Measurements from ENCODE around the gene ATP6V0C.

Gene ATP6V0C

DNA sequence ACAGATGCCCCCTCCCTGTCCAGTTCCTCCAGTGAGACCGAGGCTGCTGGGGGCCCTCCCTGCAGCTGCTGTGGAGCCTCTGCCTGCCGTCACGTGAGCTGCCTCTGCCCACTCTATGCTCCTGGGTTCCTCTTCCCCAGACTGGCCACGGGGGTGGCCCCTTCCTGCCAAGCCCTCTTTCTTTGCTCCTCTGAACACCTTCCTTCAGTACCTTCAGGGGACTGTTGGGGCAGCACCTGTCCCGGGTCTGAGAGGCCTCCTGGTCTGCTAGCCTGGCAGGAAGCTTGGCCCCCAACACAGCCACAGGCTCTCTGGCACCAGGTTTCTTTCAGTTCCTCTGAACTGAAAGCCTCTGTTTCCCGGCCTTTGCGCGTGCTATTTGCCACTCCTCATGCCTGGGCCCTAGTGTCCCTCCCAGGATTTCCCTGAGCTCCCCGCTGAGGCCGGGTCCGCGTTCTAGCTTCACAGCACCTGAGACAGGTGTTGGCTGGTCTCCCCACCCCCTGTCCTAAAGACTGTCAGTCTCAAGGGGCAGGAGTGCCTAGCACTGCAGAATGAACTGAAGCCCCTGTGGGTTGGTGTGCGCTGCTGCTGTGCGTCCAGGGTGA is 6.6 kb upstream of the ATP6V0C start:
- H3K79me2 ChIP-seq (ENCODE audit: insufficient read depth, low read depth) = no peaks in the 10 kb centered on the region
- TF ChIP-seq, protein P1, sequence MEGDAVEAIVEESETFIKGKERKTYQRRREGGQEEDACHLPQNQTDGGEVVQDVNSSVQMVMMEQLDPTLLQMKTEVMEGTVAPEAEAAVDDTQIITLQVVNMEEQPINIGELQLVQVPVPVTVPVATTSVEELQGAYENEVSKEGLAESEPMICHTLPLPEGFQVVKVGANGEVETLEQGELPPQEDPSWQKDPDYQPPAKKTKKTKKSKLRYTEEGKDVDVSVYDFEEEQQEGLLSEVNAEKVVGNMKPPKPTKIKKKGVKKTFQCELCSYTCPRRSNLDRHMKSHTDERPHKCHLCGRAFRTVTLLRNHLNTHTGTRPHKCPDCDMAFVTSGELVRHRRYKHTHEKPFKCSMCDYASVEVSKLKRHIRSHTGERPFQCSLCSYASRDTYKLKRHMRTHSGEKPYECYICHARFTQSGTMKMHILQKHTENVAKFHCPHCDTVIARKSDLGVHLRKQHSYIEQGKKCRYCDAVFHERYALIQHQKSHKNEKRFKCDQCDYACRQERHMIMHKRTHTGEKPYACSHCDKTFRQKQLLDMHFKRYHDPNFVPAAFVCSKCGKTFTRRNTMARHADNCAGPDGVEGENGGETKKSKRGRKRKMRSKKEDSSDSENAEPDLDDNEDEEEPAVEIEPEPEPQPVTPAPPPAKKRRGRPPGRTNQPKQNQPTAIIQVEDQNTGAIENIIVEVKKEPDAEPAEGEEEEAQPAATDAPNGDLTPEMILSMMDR (conservative IDR thresholded peaks at IDR 0.05; ENCODE audit: low read depth, low read length) = no peak
- no peaks in the 10 kb centered on the region for H4K20me1 ChIP-seq (ENCODE audit: insufficient read depth)
- H3K36me3 ChIP-seq (ENCODE audit: insufficient read depth) = no peaks in the 10 kb centered on the region
- no peak overlapping the region for H3K9ac ChIP-seq
- H3K4me3 ChIP-seq (IDR thresholded peaks at IDR 0.05; ENCODE audit: insufficient read depth, low read depth, low read length) = no peak overlapping the region
- H3K4me1 ChIP-seq (ENCODE audit: low read depth, poor library complexity, severe bottlenecking) = peaks cover 20% of the 10 kb centered on the region
- H3K27me3 ChIP-seq (ENCODE audit: insufficient read depth, low read depth) = no peaks in the 10 kb centered on the region
- no peak overlapping the region for H3K27ac ChIP-seq
- H3K4me2 ChIP-seq = no peak overlapping the region
- H2AFZ ChIP-seq (ENCODE audit: low read depth) = no peak overlapping the region

- TF ChIP-seq, protein P1 (conservative IDR thresholded peaks at IDR 0.05; ENCODE audit: low read depth, low read length) = no peak
- Histone ChIP-seq H3K9ac (no peak overlapping the region), H4K20me1 (ENCODE audit: insufficient read depth) (no peaks in the 10 kb centered on the region), H3K36me3 (ENCODE audit: insufficient read depth) (no peaks in the 10 kb centered on the region), H2AFZ (ENCODE audit: low read depth) (no peak overlapping the region), H3K79me2 (ENCODE audit: insufficient read depth, low read depth) (no peaks in the 10 kb centered on the region), H3K4me1 (ENCODE audit: low read depth, poor library complexity, severe bottlenecking) (peaks cover 25% of the 10 kb centered on the region), H3K27me3 (ENCODE audit: insufficient read depth, low read depth) (no peaks in the 10 kb centered on the region), H3K27ac (no peak overlapping the region), H3K4me2 (no peak overlapping the region), H3K4me3 (IDR thresholded peaks at IDR 0.05; ENCODE audit: insufficient read depth, low read depth, low read length) (no peak overlapping the region)
Measured at GRCh38 chr16:2507665-2508064, 6.1 kb upstream of the ATP6V0C start.

GRCh38 chr16:2508722-2509400 is 4.9 kb upstream of the ATP6V0C start:
- Histone ChIP-seq H3K4me2 (no peak overlapping the region), H3K4me3 (IDR thresholded peaks at IDR 0.05; ENCODE audit: insufficient read depth, low read depth, low read length) (no peak overlapping the region), H3K79me2 (ENCODE audit: insufficient read depth, low read depth) (peaks cover under 1% of the 10 kb centered on the region; the same call in 1 of the 2 replicates), H3K27me3 (ENCODE audit: insufficient read depth, low read depth) (no peaks in the 10 kb centered on the region), H3K4me1 (ENCODE audit: low read depth, poor library complexity, severe bottlenecking) (peaks cover 31% of the 10 kb centered on the region), H3K9ac (no peak overlapping the region), H3K27ac (no peak overlapping the region), H4K20me1 (ENCODE audit: insufficient read depth) (no peaks in the 10 kb centered on the region), H2AFZ (ENCODE audit: low read depth) (no peak overlapping the region), H3K36me3 (ENCODE audit: insufficient read depth) (no peaks in the 10 kb centered on the region)
- TF ChIP-seq, protein P1 (conservative IDR thresholded peaks at IDR 0.05; ENCODE audit: low read depth, low read length) = no peak

DNA sequence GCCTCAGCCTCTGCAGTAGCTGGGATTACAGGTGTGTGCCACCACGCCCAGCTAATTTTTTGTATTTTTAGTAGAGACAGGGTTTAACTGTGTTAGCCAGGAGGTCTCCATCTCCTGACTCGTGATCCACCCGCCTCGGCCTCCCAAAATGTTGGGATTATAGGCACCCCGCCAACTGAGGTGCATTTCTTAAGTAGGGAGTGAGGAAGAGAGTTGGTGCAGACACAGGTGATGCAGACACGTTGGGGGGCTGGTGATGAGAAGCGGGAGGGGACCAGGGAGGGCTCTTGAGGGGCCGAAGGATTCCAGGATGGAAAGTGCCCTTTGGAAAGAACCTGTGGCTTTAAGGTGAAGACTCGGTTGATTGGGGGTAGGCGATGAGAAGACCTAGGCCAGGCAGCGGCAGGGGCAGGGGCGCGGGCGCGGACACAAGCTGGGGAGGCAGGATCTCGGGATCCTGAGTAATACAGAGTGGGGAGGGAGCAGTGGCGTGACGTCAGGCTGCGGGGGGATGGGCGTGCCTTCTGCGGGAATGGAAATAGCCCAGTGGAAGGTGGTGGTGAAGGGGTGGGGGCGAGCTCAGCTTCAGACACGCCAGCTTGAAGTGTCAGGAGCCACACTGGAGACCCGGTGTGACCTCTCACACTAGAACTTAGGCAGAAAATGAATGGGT is 2.5 kb upstream of the ATP6V0C start:
- H4K20me1 ChIP-seq (ENCODE audit: insufficient read depth) = peaks cover 4% of the 10 kb centered on the region; the same call in 1 of the 2 replicates
- no peak overlapping the region for H3K4me3 ChIP-seq (IDR thresholded peaks at IDR 0.05; ENCODE audit: insufficient read depth, low read depth, low read length)
- H3K9ac ChIP-seq = no peak overlapping the region
- H3K4me2 ChIP-seq = no peak overlapping the region
- H2AFZ ChIP-seq (ENCODE audit: low read depth) = no peak overlapping the region
- H3K4me1 ChIP-seq (ENCODE audit: low read depth, poor library complexity, severe bottlenecking) = peaks cover 46% of the 10 kb centered on the region
- H3K27me3 ChIP-seq (ENCODE audit: insufficient read depth, low read depth) = no peaks in the 10 kb centered on the region
- H3K79me2 ChIP-seq (ENCODE audit: insufficient read depth, low read depth) = peaks cover 23% of the 10 kb centered on the region
- H3K36me3 ChIP-seq (ENCODE audit: insufficient read depth) = no peaks in the 10 kb centered on the region
- no peak overlapping the region for H3K27ac ChIP-seq
- TF ChIP-seq, protein P1 (conservative IDR thresholded peaks at IDR 0.05; ENCODE audit: low read depth, low read length) = no peak

Measured in KMS-11 (cell line).